DND-41 (cell line): ENCODE data around the gene CCBE1.

Experiments used
- CTCF ChIP-seq: IDR thresholded peaks from 2 replicates; pipeline ENCODE4 v1.5.1; 2012; ENCODE audit warnings: borderline replicate concordance, low read length, moderate library complexity, mild to moderate bottlenecking; ENCODE audit not compliant: poor library complexity, severe bottlenecking; ENCODE audit errors: extremely low read depth
- EZH2 ChIP-seq: IDR thresholded peaks from 3 replicates; pipeline ENCODE4 v1.6.1; 2012; ENCODE audit warnings: borderline replicate concordance, low read depth, mild to moderate bottlenecking, moderate library complexity, low read length, inconsistent platforms; ENCODE audit not compliant: severe bottlenecking

GRCh38 chr18:59655676-59656075, 41.5 kb downstream of the CCBE1 start:
- TF ChIP-seq CTCF (no peak), EZH2 (no peak)
